HCT116 (cell line): ENCODE data around the gene PRPSAP1.

ENCODE experiments used
- CEBPB ChIP-seq: IDR thresholded peaks from 2 replicates; pipeline ENCODE4 v1.6.1; 2012; ENCODE audit warnings: low read depth
- CTCF ChIP-seq, 3 experiments: fragments of 200-600 bp in 1 of 3; sonication (generic) in 1 of 3; IDR thresholded peaks in 2 of 3; conservative IDR thresholded peaks in 1 of 3; 2 replicates each; pipeline ENCODE4 v1.5.1; 2012 to 2017; ENCODE audit warnings: low read depth in 2 of 3, low read length in 2 of 3, antibody characterized with exemption in 1 of 3, borderline replicate concordance in 1 of 3, control low read depth in 1 of 3, mild to moderate bottlenecking in 1 of 3, mixed read lengths in 1 of 3, mixed run types in 1 of 3, moderate library complexity in 1 of 3; ENCODE audit not compliant: insufficient read depth in 1 of 3
- EZH2 ChIP-seq: fragments of 200-600 bp; sonication (generic); IDR thresholded peaks from 2 replicates; pipeline ENCODE4 v1.6.1; 2017; ENCODE audit warnings: antibody characterized with exemption, mixed run types
- JUND ChIP-seq: IDR thresholded peaks from 2 replicates; pipeline ENCODE4 v1.6.1; 2012
- POLR2A ChIP-seq: IDR thresholded peaks from 2 replicates; pipeline ENCODE4 v1.7.0; 2011; ENCODE audit warnings: borderline replicate concordance; ENCODE audit not compliant: insufficient read depth, insufficient read length; ENCODE audit errors: extremely low read depth
- POLR2AphosphoS5 ChIP-seq: IDR thresholded peaks from 2 replicates; pipeline ENCODE4 v1.6.1; 2011; ENCODE audit warnings: mild to moderate bottlenecking, low read depth, low read length, moderate library complexity
- RAD21 ChIP-seq: IDR thresholded peaks from 2 replicates; pipeline ENCODE4 v1.6.1; 2012; ENCODE audit warnings: low read depth, mild to moderate bottlenecking
- REST ChIP-seq: IDR thresholded peaks from 2 replicates; pipeline ENCODE4 v1.6.1; 2012; ENCODE audit warnings: low read depth
- YY1 ChIP-seq: IDR thresholded peaks from 2 replicates; pipeline ENCODE4 v1.6.1; 2011; ENCODE audit warnings: low read length, low read depth, moderate library complexity, mild to moderate bottlenecking; ENCODE audit not compliant: insufficient replicate concordance; ENCODE audit errors: extremely low read depth
- ZBTB33 ChIP-seq: IDR thresholded peaks from 2 replicates; pipeline ENCODE4 v1.6.1; 2011; ENCODE audit warnings: mild to moderate bottlenecking, low read length, moderate library complexity; ENCODE audit not compliant: insufficient replicate concordance; ENCODE audit errors: extremely low read depth
- ZNF274 ChIP-seq: fragments of 200-500 bp; sonication (Bioruptor generic); IDR thresholded peaks from 2 replicates; pipeline ENCODE4 v1.6.1; 2014; ENCODE audit warnings: mild to moderate bottlenecking, low read depth, low read length, inconsistent platforms

GRCh38 chr17:76386966-76387765 lies 33.5 kb upstream of the PRPSAP1 start:
- TF ChIP-seq CTCF (IDR thresholded peaks at IDR 0.05 in 2 of 3, conservative IDR thresholded peaks at IDR 0.05 in 1 of 3; ENCODE audit: borderline replicate concordance in 1 of 3, insufficient read depth in 1 of 3, low read depth in 2 of 3, low read length in 2 of 3) (no peak), REST (no peak), ZBTB33 (no peak), POLR2A (no peak), JUND (no peak), RAD21 (no peak), POLR2AphosphoS5 (no peak), YY1 (no peak), EZH2 (no peak), ZNF274 (no peak), CEBPB (no peak)
